Stomach (tissue), 9 donors: ENCODE results near the gene PTX4. TPM values are rescaled to one million over a fixed set of nuclear protein-coding genes. Genes with fewer than 3 reads are reported as not detected.

ENCODE experiments used
- DNase-seq, 2 donors: peaks; one replicate each; pipeline versions ENCODE4 v3.0.0 to v3.0.0-alpha.2; 2013 to 2019
- H3K27ac ChIP-seq, 5 donors: fragments of 200-600 bp in 4 of 5; sonication (generic) in 4 of 5; one replicate each; pipeline ENCODE4 v1.5.1; 2013 to 2019; ENCODE audit warnings: mild to moderate bottlenecking in 1 of 5, moderate library complexity in 1 of 5
- H3K27me3 ChIP-seq, 3 donors: fragments of 200-600 bp; sonication (generic); one replicate each; pipeline ENCODE4 v1.5.1; 2017 to 2019; ENCODE audit warnings: mixed run types in 1 of 3
- H3K36me3 ChIP-seq, 4 donors: fragments of 200-600 bp; sonication (generic); 1 replicate in 3 of 4; 2 replicates in 1 of 4; pipeline ENCODE4 v1.5.1; 2016 to 2019
- H3K4me1 ChIP-seq, 4 donors: fragments of 200-600 bp; sonication (generic); one replicate each; pipeline ENCODE4 v1.5.1; 2016 to 2019
- H3K4me3 ChIP-seq, 4 donors: fragments of 200-600 bp; sonication (generic) in 3 of 4; one replicate each; pipeline ENCODE4 v1.5.1; 2016 to 2019; ENCODE audit warnings: mild to moderate bottlenecking in 1 of 4
- H3K9me3 ChIP-seq, 4 donors: fragments of 200-600 bp; sonication (generic); one replicate each; pipeline ENCODE4 v1.5.1; 2016 to 2019
- EP300 ChIP-seq: sonication (generic); formaldehyde crosslinking; IDR thresholded peaks from one replicate; pipeline ENCODE4 v1.6.1; 2017; ENCODE audit warnings: antibody characterized with exemption
- POLR2A ChIP-seq, 4 donors: fragments of 450-650 bp; IDR thresholded peaks; one replicate each; pipeline ENCODE4 v1.6.1; 2016; ENCODE audit warnings: antibody characterized with exemption in 4 of 4, control low read depth in 2 of 4, mild to moderate bottlenecking in 1 of 4, moderate library complexity in 1 of 4
- POLR2AphosphoS5 ChIP-seq, 3 donors: sonication (generic); formaldehyde crosslinking; IDR thresholded peaks; one replicate each; pipeline ENCODE4 v1.6.1; 2016; ENCODE audit warnings: antibody characterized with exemption in 3 of 3
- WGBS, 5 donors: extraction: QIAGEN DNeasy Blood & Tissue Kit in 3 of 5; methylation state at CpG; one replicate each; pipeline versions ENCODE4 v1.1.5 to v1.1.7; 2013 to 2018; 5-methylcytosine and 5-hydroxymethylcytosine counted together
- intact Hi-C: fragments of 100-400 bp; cut with DNase I; formaldehyde crosslinking; loops from one replicate; pipeline ENCODE4 v1.15.1; 2023; ENCODE audit warnings: low total_unique reads
- polyA plus RNA-seq, 3 donors: library from polyadenylated mRNA; stranded (reverse); fragments of 200-250 nt; gene quantifications; one replicate each; pipeline ENCODE4 v1.2.3, GENCODE V29; 2013
- total RNA-seq, 5 donors: library from RNA; depleted of rRNA; stranded (reverse); fragments of >200 nt; gene quantifications; one replicate each; pipeline versions ENCODE4 v1.1.0 to v1.2.3, GENCODE V29; 2014 to 2016
- TF ChIP-seq, protein P1 (sequence below), 7 experiments: fragments of 450-650 bp in 4 of 7; fragments of 200-600 bp in 3 of 7; sonication (generic) in 3 of 7; IDR thresholded peaks; one replicate each; pipeline ENCODE4 v1.5.1; 2016 to 2019; ENCODE audit warnings: antibody characterized with exemption in 7 of 7, control low read depth in 2 of 7, mild to moderate bottlenecking in 1 of 7
- donor health status: healthy with polysubstance abuse.
- donor health status: Bipolar disorder and iron deficiency.
- donor health status: healthy.

Gene PTX4
- total and polyA plus RNA-seq, 8 donors: not detected

DNA sequence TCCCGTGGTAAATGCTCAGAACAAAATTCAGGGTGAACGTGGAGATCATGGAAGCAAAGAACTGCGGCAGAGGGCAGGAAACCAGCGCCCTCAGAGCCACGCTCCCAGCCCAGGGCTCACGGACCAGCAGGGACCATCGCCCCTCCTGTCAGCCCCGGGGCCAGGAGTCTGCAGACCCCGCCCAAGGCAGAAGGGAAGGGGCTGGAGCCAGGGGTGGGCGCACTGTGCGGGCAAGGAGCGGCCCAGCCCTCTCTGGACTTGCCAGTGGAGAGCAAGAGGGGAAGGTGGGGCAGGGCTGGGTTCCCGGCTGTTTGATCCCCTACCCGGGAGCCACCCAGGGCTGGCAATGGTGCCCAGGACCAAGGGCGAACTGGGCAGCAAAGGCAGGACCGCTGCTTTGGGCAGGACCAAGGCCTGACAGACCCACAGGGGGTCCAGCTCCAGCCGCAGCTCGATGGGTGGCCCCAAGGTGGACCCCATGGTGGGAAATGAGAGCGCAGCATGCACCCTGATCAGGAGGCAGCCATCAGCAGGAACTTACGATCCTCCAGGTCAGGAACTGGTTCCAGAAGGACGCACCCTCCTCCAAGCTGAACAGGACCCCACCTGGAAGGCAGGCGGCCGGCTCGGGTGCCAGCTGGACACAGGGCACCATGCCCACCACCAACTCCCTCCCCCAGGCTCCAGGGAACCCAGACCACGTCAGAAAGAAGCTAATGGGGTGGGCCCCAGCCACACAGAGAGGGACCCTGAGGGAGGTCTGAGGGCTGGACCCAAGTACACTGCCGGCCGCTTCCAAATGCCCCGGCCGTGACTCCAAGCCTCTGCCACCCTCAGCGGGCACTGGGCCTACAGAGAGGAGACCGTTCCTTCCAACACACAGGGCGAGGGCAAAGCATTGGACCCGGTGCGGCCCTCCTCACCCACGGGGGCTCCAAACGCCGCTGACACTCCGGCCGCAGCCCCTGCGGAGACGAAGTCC lies 33.3 kb downstream of the PTX4 start:
- WGBS, 5 donors: 93 to 96% (median 94%) methylated on average over 23 to 41 of the region's 41 CpGs
- Histone ChIP-seq H3K9me3 (no peaks in the 10 kb centered on the region), H3K4me3 (no peak overlapping the region), H3K27me3 (no peaks in the 10 kb centered on the region), H3K27ac (no peak overlapping the region), H3K36me3 (peaks cover 61 to 96% (median 94%) of the 10 kb centered on the region in 4 donors), H3K4me1 (no peaks in the 10 kb centered on the region)
- intact Hi-C loops: no loop called here
- no peak for TF ChIP-seq EP300
- no peak for TF ChIP-seq POLR2AphosphoS5 (IDR thresholded peaks at IDR 0.05)
- TF ChIP-seq POLR2A (IDR thresholded peaks at IDR 0.05): no peak
- DNase-seq: no peak

- H3K9me3 ChIP-seq: no peaks in the 10 kb centered on the region
- H3K27me3 ChIP-seq: no peaks in the 10 kb centered on the region
- no peak for DNase-seq
- TF ChIP-seq, protein P1, sequence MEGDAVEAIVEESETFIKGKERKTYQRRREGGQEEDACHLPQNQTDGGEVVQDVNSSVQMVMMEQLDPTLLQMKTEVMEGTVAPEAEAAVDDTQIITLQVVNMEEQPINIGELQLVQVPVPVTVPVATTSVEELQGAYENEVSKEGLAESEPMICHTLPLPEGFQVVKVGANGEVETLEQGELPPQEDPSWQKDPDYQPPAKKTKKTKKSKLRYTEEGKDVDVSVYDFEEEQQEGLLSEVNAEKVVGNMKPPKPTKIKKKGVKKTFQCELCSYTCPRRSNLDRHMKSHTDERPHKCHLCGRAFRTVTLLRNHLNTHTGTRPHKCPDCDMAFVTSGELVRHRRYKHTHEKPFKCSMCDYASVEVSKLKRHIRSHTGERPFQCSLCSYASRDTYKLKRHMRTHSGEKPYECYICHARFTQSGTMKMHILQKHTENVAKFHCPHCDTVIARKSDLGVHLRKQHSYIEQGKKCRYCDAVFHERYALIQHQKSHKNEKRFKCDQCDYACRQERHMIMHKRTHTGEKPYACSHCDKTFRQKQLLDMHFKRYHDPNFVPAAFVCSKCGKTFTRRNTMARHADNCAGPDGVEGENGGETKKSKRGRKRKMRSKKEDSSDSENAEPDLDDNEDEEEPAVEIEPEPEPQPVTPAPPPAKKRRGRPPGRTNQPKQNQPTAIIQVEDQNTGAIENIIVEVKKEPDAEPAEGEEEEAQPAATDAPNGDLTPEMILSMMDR (IDR thresholded peaks at IDR 0.05): no peak
- TF ChIP-seq POLR2AphosphoS5 (IDR thresholded peaks at IDR 0.05) (no peak), POLR2A (IDR thresholded peaks at IDR 0.05) (no peak), EP300 (no peak)
- intact Hi-C loops: no loop called here
- WGBS, 5 donors: 90 to 96% (median 91%) methylated on average over 7 to 17 of the region's 17 CpGs
- H3K36me3 ChIP-seq: peaks cover 65 to 97% (median 95%) of the 10 kb centered on the region in 4 donors
- no peak overlapping the region for H3K27ac ChIP-seq
- H3K4me1 ChIP-seq: no peaks in the 10 kb centered on the region
- H3K4me3 ChIP-seq: no peak overlapping the region
Observed at GRCh38 chr16:1454561-1454960, 34.2 kb downstream of the PTX4 start.

DNA sequence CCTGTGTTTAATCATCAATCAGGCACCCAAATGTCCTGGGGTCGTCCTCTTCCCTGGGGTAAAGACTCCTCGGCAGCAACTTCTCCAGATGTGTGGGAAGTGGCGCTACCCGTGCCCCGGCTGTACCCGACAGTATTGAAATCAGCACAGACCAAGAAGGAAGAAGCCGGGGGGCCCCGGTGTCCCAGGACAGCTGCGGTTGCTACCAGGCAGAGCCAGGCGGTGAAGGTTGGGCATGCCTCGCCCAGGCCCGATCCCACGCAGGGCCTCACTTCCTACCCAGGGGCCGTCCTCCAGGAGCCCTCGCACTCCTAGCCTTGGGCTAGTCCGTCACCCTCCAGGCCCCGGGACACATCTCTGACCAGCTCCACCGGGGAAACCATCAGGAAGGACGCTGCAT lies 35.4 kb downstream of the PTX4 start:
- Histone ChIP-seq H3K4me1 (no peaks in the 10 kb centered on the region), H3K36me3 (peaks cover 65 to 100% (median 100%) of the 10 kb centered on the region in 4 donors), H3K9me3 (no peaks in the 10 kb centered on the region), H3K4me3 (no peak overlapping the region), H3K27ac (no peak overlapping the region), H3K27me3 (no peaks in the 10 kb centered on the region)
- intact Hi-C loops: no loop called here
- DNase-seq: no peak
- WGBS, 5 donors: 83 to 97% (median 95%) methylated on average over 12 to 19 of the region's 19 CpGs
- TF ChIP-seq POLR2AphosphoS5 (IDR thresholded peaks at IDR 0.05): no peak
- TF ChIP-seq, protein P1 (IDR thresholded peaks at IDR 0.05): no peak
- TF ChIP-seq EP300: no peak
- TF ChIP-seq POLR2A (IDR thresholded peaks at IDR 0.05): no peak

- intact Hi-C loops: no loop called here
- Histone ChIP-seq H3K27me3 (no peaks in the 10 kb centered on the region), H3K9me3 (no peaks in the 10 kb centered on the region), H3K4me3 (no peak overlapping the region), H3K36me3 (peaks cover 72 to 100% (median 100%) of the 10 kb centered on the region in 4 donors), H3K4me1 (no peaks in the 10 kb centered on the region), H3K27ac (no peak overlapping the region)
- WGBS, 5 donors: 93 to 96% (median 95%) methylated on average over 19 to 20 of the region's 20 CpGs
- no peak for TF ChIP-seq POLR2AphosphoS5 (IDR thresholded peaks at IDR 0.05)
- TF ChIP-seq, protein P1 (IDR thresholded peaks at IDR 0.05): no peak
- no peak for TF ChIP-seq EP300
- TF ChIP-seq POLR2A (IDR thresholded peaks at IDR 0.05): no peak
- no peak for DNase-seq
Observed at GRCh38 chr16:1452530-1452929, 36.2 kb downstream of the PTX4 start.
